ENCODE results near the gene SPTBN1.

Gene SPTBN1

DNA sequence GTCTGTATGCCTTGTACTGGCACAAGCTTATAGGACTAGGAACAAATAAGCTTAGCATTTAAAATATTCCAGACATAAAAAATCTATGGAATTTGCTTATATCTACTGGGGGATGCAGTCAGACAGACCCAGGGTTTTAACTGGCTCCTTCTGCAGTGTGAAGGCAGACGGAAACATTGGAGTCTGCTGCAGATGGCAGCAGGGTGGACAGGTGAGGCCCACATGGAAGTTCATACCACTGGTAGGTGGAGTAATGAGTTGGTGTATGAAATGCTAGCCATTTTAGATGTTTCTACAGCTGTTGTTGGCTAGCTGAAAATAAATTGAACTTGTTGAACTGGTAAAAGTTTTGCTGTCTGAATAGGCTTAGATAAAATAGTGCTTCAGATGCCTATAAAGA lies 17.7 kb downstream of the SPTBN1 start:
- no peak overlapping the region for H3K27ac Mint-ChIP-seq
- H3K27me3 Mint-ChIP-seq (ENCODE audit: low read depth, poor library complexity) = peaks cover 3% of the 10 kb centered on the region
- no peak overlapping the region for H3K4me3 Mint-ChIP-seq
- TF ChIP-seq, protein P1, sequence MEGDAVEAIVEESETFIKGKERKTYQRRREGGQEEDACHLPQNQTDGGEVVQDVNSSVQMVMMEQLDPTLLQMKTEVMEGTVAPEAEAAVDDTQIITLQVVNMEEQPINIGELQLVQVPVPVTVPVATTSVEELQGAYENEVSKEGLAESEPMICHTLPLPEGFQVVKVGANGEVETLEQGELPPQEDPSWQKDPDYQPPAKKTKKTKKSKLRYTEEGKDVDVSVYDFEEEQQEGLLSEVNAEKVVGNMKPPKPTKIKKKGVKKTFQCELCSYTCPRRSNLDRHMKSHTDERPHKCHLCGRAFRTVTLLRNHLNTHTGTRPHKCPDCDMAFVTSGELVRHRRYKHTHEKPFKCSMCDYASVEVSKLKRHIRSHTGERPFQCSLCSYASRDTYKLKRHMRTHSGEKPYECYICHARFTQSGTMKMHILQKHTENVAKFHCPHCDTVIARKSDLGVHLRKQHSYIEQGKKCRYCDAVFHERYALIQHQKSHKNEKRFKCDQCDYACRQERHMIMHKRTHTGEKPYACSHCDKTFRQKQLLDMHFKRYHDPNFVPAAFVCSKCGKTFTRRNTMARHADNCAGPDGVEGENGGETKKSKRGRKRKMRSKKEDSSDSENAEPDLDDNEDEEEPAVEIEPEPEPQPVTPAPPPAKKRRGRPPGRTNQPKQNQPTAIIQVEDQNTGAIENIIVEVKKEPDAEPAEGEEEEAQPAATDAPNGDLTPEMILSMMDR (IDR thresholded peaks at IDR 0.05) = no peak
- no peaks in the 10 kb centered on the region for H3K36me3 Mint-ChIP-seq (ENCODE audit: low read depth)
- no peak for DNase-seq
- peaks cover 14% of the 10 kb centered on the region for H3K4me1 Mint-ChIP-seq
- H3K9me3 Mint-ChIP-seq = no peaks in the 10 kb centered on the region

DNA sequence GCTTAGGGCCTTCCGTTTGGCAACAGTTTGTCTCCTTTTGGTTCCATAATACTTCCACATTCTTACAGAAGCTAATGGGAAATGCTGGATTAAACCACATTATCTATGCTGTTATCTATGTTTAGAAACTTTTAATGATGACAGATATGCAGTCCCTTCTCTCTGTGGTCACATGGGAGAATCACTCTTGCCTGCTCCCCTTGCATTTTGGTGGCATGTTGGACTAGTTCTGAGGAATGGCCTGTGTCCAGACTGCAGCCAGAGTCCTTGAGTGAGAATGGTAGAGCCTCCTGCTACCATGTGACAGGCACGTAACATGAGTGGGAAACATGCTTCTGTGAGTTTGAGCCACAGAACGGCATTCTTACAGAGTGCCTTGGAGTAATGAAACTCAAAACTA lies 19.2 kb downstream of the SPTBN1 start:
- no peaks in the 10 kb centered on the region for H3K36me3 Mint-ChIP-seq (ENCODE audit: low read depth)
- no peaks in the 10 kb centered on the region for H3K9me3 Mint-ChIP-seq
- H3K27ac Mint-ChIP-seq = no peak overlapping the region
- H3K4me3 Mint-ChIP-seq = no peak overlapping the region
- peaks cover 3% of the 10 kb centered on the region for H3K27me3 Mint-ChIP-seq (ENCODE audit: low read depth, poor library complexity)
- no peak for DNase-seq
- H3K4me1 Mint-ChIP-seq = peaks cover 4% of the 10 kb centered on the region
- TF ChIP-seq, protein P1 (IDR thresholded peaks at IDR 0.05) = no peak

DNA sequence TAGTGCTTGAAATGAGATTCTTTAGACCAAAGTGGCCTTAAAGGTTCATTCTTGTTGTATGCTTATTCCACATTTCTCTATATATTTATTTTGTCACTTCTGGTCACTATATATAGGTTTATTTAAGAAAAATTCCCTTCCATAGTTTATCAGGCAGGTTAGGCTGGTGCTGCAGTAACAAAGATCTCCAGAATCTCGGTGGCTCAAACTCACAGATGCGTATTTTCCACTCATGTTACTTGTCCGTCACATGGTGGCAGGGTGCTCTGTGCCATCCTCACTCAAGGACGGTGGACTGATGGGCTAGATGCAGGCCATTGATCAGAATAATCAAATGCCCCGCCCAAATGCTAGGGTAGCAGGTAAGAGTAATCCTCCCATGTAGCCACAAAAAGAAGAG lies 19.8 kb downstream of the SPTBN1 start:
- no peak overlapping the region for H3K4me3 Mint-ChIP-seq
- H3K4me1 Mint-ChIP-seq = peaks cover under 1% of the 10 kb centered on the region

DNA sequence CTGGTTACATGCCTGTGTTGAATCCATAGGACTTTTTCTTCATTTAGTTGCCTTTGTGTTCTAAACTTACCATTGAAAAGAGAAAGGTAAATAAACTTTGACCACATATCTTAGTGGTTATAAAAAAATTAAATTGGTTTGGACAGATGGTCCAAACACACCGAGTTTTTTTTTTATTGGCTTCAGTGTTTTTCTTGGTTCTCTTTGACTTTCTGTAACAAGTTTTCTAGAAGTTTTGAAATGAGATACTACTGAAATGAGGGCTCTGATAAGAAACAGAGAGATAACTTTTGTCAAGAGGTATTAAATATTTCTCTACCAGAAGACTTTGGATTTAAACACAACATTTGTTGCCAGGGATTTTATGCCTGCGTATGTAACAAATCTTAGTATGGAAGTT lies 20.7 kb downstream of the SPTBN1 start:
- Mint-ChIP-seq H3K4me3 (no peak overlapping the region), H3K36me3 (ENCODE audit: low read depth) (no peaks in the 10 kb centered on the region), H3K4me1 (peaks cover 6% of the 10 kb centered on the region), H3K27ac (no peak overlapping the region), H3K9me3 (no peaks in the 10 kb centered on the region), H3K27me3 (ENCODE audit: low read depth, poor library complexity) (peaks cover 6% of the 10 kb centered on the region)
- TF ChIP-seq, protein P1 (IDR thresholded peaks at IDR 0.05) = no peak
- DNase-seq = no peak

More for the DNA sequence above, 19.8 kb downstream of the SPTBN1 start:
- Mint-ChIP-seq H3K27me3 (ENCODE audit: low read depth, poor library complexity) (peaks cover 3% of the 10 kb centered on the region), H3K36me3 (ENCODE audit: low read depth) (no peaks in the 10 kb centered on the region), H3K9me3 (no peaks in the 10 kb centered on the region), H3K27ac (no peak overlapping the region)
- TF ChIP-seq, protein P1 (IDR thresholded peaks at IDR 0.05) = no peak
- no peak for DNase-seq

DNA sequence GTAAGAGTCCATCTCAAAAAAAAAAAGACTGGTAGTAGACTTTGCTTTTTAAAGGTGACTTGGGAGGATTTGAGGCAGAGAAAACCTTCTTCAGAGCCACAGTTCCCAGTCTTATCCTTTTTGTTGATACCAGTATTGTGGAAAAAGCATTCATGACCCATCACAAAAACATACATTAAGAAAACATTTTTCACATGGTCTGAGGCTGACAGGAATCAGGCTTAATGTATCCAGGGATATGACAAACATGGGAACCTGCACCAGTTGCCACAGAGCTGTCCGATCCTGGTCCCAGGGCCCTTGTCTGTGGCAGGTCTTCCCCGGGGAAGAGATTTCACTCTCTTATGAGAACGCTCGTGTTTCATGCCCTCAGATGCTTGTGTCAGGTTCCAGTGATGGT lies 21.8 kb downstream of the SPTBN1 start:
- Mint-ChIP-seq H3K27me3 (ENCODE audit: low read depth, poor library complexity) (peaks cover 6% of the 10 kb centered on the region), H3K4me1 (peaks cover 12% of the 10 kb centered on the region), H3K36me3 (ENCODE audit: low read depth) (no peaks in the 10 kb centered on the region), H3K9me3 (no peaks in the 10 kb centered on the region), H3K4me3 (no peak overlapping the region), H3K27ac (no peak overlapping the region)
- TF ChIP-seq, protein P1 (IDR thresholded peaks at IDR 0.05) = no peak
- no peak for DNase-seq

DNA sequence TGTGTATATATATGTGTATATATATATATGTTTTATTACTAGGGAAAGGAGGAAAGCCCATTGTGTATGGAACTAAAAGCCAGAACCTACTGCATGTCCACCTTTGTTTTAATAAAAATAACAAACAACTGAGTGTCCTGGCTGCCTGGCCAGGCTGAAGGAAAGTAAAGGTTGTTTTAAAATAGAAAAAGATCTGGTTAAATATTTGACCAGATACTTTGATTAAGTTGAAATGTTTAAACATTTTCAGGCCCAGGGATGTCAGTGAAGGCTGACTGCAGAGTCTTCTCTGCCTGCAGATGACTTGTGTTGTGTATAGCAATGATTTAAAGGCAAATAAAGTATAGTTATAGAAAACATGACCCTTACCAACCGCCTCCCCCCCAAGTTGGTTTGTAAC lies 22.8 kb downstream of the SPTBN1 start:
- Mint-ChIP-seq H3K9me3 (no peaks in the 10 kb centered on the region), H3K27me3 (ENCODE audit: low read depth, poor library complexity) (peaks cover 6% of the 10 kb centered on the region), H3K4me1 (peaks cover 22% of the 10 kb centered on the region), H3K36me3 (ENCODE audit: low read depth) (peaks cover 4% of the 10 kb centered on the region), H3K27ac (no peak overlapping the region), H3K4me3 (no peak overlapping the region)
- DNase-seq = no peak
- TF ChIP-seq, protein P1 (IDR thresholded peaks at IDR 0.05) = no peak

Measured in nephron progenitor cell (in vitro differentiated cells).